Mesothelial cell of epicardium (in vitro differentiated cells): ENCODE data around the gene CACNA1B. TPM values are rescaled to one million over a fixed set of nuclear protein-coding genes. Genes with fewer than 3 reads are reported as not detected.
A peak's percentile ranks its signal among the peaks of the same experiment; 100 is the strongest.

Experiments
- DNase-seq, 2 experiments: peaks; one replicate each; pipeline ENCODE4 v3.0.0; 2021; ENCODE audit warnings: low spot score in 2 of 2; ENCODE audit not compliant: unreplicated experiment in 2 of 2
- H3K27ac Mint-ChIP-seq: 2 replicates; pipeline ENCODE4 v1.8.0; 2021; ENCODE audit warnings: mixed read lengths
- H3K27me3 Mint-ChIP-seq: 2 replicates; pipeline ENCODE4 v1.8.0; 2021; ENCODE audit warnings: low read depth, mixed read lengths
- H3K36me3 Mint-ChIP-seq: 2 replicates; pipeline ENCODE4 v1.8.0; 2021; ENCODE audit warnings: mixed read lengths
- H3K4me1 Mint-ChIP-seq: 2 replicates; pipeline ENCODE4 v1.8.0; 2021; ENCODE audit warnings: mixed read lengths
- H3K4me3 Mint-ChIP-seq: 2 replicates; pipeline ENCODE4 v1.8.0; 2021; ENCODE audit warnings: mild to moderate bottlenecking, moderate library complexity, mixed read lengths
- H3K9me3 Mint-ChIP-seq: 2 replicates; pipeline ENCODE4 v1.8.0; 2021; ENCODE audit warnings: mixed read lengths
- CTCF ChIP-seq: fragments of 200-600 bp; sonication (generic); IDR thresholded peaks from one replicate; pipeline ENCODE4 v1.5.0; 2021; ENCODE audit warnings: antibody characterized with exemption; ENCODE audit not compliant: unreplicated experiment
- total RNA-seq: library from RNA; stranded (reverse); gene quantifications from 3 replicates; pipeline ENCODE4 v1.2.1, GENCODE V29; 2021

CACNA1B gene
- total RNA-seq, 1 donor from 2014 or later: 0.87 TPM

GRCh38 chr9:138007918-138008841 lies 130.6 kb downstream of the CACNA1B start:
- no peaks in the 10 kb centered on the region for H3K9me3 Mint-ChIP-seq
- H3K4me1 Mint-ChIP-seq: no peaks in the 10 kb centered on the region
- no peak overlapping the region for H3K4me3 Mint-ChIP-seq
- H3K27ac Mint-ChIP-seq: no peak overlapping the region
- H3K36me3 Mint-ChIP-seq: no peaks in the 10 kb centered on the region
- no peak for TF ChIP-seq CTCF
- DNase-seq: peak in 1 of 2 experiments; percentile 35
- peaks cover 25% of the 10 kb centered on the region for H3K27me3 Mint-ChIP-seq

GRCh38 chr9:138009016-138009802 lies 131.6 kb downstream of the CACNA1B start:
- DNase-seq: peak in 1 of 2 experiments; percentile 33
- Mint-ChIP-seq H3K4me3 (no peak overlapping the region), H3K27me3 (peaks cover 22% of the 10 kb centered on the region), H3K36me3 (no peaks in the 10 kb centered on the region), H3K27ac (no peak overlapping the region), H3K9me3 (no peaks in the 10 kb centered on the region), H3K4me1 (no peaks in the 10 kb centered on the region)
- no peak for TF ChIP-seq CTCF

GRCh38 chr9:138009803-138010690 lies 132.5 kb downstream of the CACNA1B start:
- H3K27ac Mint-ChIP-seq: no peak overlapping the region
- no peaks in the 10 kb centered on the region for H3K4me1 Mint-ChIP-seq
- no peaks in the 10 kb centered on the region for H3K36me3 Mint-ChIP-seq
- no peaks in the 10 kb centered on the region for H3K9me3 Mint-ChIP-seq
- no peak for TF ChIP-seq CTCF
- H3K4me3 Mint-ChIP-seq: no peak overlapping the region
- DNase-seq: peak in 1 of 2 experiments; percentile 32
- peaks cover 22% of the 10 kb centered on the region for H3K27me3 Mint-ChIP-seq

GRCh38 chr9:138010861-138011260 lies 133.3 kb downstream of the CACNA1B start:
- TF ChIP-seq CTCF: no peak
- no peaks in the 10 kb centered on the region for H3K9me3 Mint-ChIP-seq
- H3K27me3 Mint-ChIP-seq: peaks cover 19% of the 10 kb centered on the region
- H3K27ac Mint-ChIP-seq: no peak overlapping the region
- no peaks in the 10 kb centered on the region for H3K4me1 Mint-ChIP-seq
- no peak for DNase-seq
- H3K4me3 Mint-ChIP-seq: no peak overlapping the region
- H3K36me3 Mint-ChIP-seq: no peaks in the 10 kb centered on the region

- no peaks in the 10 kb centered on the region for H3K9me3 Mint-ChIP-seq
- H3K27me3 Mint-ChIP-seq: peaks cover 19% of the 10 kb centered on the region
- H3K4me1 Mint-ChIP-seq: no peaks in the 10 kb centered on the region
- no peak overlapping the region for H3K27ac Mint-ChIP-seq
- no peaks in the 10 kb centered on the region for H3K36me3 Mint-ChIP-seq
- H3K4me3 Mint-ChIP-seq: no peak overlapping the region
- no peak for TF ChIP-seq CTCF
- no peak for DNase-seq
Observed at GRCh38 chr9:138011951-138012500, 134.4 kb downstream of the CACNA1B start.
